GM21381 (cell line): ENCODE measurements around the gene TGFBR3L.
"Not testable (repeated sequence)": the region's sequence is repeated elsewhere in the genome, so short reads cannot be mapped to it uniquely, and the experiment has no call there.

Experiments
- ATAC-seq: cut with Tn5 transposase; IDR thresholded peaks from one replicate; pipeline ENCODE4 v1.9.1; 2021; ENCODE audit warnings: mild to moderate bottlenecking, moderate library complexity; ENCODE audit not compliant: unreplicated experiment

The TGFBR3L gene

DNA sequence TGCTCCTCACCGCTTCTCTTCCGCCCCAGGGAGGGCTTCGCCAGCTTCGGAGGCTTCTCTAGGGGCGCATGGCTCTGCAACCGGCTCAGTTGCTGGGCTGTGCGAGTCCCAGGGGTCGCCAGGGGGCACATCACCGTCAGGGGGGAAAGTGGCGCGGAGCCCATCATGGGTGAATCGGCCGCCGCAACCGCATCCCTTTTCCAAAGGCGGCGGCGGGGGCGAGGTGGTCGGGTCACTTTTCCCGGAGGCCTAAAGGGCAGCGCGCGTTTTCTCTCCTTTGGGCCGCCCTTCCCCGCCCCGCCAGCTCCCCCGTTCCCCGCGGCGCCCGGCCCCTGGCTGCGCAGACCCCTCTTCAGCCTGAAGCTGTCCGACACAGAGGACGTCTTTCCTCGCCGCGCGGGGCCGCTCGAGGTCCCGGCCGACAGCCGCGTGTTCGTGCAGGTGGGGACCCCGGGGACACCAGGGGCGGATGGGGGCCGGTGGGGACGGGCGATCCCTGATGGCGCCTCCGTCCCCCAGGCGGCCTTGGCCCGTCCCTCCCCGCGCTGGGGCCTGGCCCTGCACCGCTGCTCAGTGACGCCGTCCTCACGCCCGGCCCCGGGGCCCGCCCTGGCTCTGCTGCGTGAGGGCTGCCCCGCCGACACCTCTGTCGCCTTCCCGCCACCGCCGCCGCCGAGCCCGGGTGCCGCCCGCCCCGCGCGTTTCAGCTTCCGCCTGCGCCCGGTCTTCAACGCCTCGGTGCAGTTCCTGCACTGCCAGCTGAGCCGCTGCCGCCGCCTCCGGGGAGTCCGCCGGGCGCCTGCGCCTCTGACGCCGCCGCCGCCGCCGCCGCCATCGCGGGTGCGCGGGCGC lies 1.7 kb downstream of the TGFBR3L start:
- ATAC-seq = no peak

DNA sequence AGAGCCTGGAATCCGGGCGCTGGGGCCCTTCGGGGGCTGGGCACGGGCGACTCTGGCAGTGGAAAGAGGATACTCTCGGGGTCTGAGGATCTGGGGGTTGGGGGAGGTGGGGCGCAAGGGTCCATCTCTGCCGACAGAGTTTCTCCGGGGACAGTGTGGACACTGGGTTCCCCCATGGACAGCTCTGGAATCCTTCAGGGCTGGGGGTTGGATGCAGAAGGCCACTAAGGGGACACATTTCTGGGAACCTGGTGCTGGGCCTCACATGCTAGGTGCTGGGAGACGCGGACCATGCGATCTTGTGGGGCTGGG lies 2.3 kb downstream of the TGFBR3L start:
- no peak for ATAC-seq

DNA sequence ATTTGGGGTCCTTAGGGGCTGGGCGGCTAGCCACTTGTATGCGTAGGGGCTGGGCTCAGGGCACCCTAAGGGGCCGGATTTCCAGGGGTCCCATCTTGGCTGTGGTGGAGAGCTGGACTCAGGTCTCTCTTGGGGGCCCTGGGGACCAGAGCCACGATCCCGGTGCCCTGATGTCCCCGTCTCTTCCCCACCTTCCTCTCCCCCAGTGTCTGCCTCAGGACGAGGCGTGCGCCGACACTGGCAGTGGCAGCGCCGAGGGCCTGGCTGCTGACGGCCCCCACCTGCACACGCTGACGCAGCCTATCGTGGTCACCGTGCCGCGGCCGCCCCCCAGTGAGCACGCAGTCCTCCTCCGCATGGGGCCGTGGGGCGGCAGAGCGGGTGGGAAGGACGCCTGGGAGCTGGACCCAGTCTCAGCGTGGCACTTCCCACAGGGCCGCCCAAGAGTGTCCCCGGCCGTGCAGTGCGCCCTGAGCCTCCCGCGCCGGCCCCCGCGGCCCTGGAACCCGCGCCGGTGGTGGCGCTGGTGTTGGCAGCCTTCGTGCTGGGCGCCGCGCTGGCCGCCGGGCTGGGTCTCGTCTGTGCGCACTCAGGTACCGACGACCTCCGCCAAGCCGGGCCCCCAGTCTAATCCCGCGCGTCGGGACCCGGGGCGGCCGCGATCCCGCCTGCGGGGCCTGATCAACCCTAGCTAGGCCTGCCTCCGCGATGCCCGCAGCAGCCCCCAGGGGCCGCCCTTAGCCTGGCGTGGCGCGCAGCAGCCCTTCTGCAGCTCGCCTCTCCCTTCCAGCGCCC lies 2.8 kb downstream of the TGFBR3L start:
- ATAC-seq = no peak

DNA sequence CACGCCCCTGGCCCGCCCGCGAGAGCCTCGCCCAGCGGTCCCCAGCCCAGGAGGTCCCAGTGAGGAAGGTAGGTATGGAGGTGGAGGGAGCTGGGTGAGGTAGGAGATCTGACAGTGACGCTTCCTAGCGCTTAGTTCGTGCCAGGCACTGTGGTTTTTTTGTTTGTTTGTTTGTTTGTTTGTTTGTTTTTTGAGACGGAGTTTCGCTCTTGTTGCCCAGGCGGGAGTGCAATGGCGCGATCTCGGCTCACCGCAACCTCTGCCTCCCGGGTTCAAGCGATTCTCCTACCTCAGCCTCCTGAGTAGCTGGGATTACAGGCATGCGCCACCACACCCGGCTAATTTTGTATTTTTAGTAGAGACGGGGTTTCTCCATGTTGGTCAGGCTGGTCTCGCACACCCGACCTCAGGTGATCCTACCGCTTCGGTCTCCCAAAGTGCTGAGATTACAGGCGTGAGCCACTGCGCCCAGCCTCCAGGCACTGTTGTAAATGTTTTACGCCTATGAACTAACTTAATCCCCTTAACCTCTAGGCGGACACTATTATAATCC lies 3.5 kb downstream of the TGFBR3L start:
- not testable (repeated sequence) for ATAC-seq

DNA sequence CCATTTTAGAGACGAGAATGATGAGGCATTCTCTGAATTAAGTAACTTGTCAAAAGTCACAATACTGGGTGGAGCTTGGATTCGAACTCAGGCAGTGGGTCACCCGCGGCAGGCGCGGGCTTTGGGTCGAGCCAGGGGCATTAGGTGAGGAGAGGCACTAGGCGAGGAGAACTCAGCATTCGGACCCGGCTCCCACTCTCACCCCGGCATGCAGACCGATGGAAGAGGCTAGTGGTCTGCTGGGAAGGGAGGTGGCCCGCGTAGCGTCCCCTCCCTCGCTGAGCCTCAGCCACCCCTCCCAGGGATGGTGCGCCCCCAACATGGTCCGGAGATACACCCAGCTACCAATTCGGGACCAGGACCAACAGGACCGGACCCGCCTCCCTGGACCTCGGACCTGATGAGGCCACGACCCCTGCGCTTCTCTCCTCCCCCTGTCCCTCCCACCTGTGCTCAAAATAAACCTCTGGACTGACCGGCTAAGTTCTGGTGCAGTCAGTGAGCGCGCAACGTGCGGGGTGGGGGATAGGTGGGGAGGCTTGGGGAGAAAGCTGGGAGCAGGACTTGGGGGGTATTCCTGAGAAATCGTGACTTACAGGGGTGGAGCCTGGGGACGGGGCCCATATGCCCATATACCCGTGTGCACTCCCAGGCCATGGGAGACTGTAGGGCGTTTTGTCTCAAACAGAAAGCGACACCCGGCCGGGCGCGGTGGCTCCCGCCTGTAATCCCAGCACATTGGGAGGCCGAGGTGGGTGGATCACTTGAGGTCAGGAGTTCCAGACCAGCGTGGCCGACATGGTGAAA lies 4.2 kb downstream of the TGFBR3L start:
- no peak for ATAC-seq

DNA sequence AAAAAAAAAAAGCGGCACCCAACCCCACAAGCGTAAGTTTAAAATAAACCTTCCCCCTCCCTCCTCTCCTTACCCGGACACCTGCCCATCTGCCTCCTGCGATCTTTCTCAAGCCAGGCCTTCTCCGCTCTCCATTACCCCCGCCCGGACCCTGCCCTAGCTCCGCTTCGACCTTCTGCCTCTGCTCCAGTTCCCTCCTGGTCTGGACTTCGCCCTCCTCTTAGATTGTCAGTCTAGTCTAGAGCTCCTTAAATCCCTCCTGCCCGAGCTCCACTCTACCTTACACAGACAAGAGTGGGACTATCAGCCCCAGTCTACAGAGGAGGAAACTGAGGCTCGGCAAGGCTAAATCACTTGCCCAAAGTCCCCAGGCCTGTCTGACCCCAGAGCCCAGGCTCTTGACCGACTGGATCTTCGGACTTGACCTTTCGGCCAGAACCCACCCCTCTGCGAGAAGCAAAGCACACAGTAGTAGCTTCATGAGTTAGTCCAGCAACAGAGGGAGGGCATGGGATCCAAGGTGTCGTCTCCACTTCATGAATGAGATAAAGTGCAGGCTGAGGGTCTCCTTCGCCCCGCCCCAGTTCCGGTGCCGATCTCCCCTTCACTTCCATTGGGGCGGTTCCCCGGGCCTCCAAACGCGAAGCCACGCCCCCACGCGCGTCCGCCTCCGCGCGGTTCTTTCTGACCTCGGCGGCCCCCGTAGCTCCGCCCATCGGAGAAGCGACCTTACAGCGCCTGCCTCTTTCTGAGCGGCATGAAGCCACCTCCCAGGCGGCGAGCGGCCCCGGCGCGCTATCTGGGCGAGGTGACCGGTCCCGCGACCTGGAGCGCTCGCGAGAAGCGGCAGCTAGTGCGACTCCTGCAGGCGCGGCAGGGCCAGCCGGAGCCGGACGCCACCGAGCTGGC lies 5.2 kb downstream of the TGFBR3L start, which contains the start of gene SNAPC2:
Gene SNAPC2, plus strand, starts transcription at position 729 of the 909 bp plus-strand sequence. Its CDS starts 29 bp downstream, at position 758.
- peak; percentile 58 for ATAC-seq

DNA sequence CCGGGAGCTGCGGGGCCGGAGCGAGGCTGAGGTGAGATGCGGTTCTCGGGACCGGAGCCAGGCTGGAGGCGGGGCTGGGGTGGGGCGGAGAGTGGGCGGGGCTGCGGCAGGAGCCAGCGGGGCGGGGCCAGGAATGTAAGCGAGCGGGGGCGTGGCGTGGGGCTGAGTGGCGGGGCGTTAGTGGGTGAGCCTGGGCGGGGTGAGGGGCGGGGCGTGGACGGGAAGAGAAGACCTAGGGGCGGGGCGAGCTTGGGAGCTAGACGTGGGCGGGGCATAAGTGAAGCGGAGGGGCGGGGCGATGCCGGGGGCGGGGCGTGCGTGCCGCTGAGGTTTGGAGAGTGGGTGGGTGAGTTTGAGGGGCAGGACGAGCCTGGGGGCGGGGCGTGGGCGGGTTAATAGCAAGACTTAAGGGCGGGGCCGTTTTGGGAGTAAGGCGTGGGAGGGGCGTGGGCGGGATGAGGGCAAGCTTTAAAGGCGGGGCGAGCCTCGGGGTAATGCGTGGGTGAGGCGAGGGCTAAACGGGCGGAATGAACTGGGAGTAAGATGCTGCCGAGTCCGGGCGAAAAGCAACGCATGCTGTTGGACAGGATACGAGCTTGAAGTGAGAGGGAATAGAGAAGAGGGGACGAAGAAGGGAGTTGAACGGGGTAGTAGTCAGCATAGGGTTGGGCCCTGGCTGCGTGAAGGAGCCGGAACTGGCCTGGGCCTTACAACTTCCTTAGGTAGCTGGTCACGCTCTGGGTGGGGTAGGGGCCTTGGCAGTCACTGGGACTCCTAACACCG lies 6.1 kb downstream of the TGFBR3L start:
- peak; percentile 41 for ATAC-seq

DNA sequence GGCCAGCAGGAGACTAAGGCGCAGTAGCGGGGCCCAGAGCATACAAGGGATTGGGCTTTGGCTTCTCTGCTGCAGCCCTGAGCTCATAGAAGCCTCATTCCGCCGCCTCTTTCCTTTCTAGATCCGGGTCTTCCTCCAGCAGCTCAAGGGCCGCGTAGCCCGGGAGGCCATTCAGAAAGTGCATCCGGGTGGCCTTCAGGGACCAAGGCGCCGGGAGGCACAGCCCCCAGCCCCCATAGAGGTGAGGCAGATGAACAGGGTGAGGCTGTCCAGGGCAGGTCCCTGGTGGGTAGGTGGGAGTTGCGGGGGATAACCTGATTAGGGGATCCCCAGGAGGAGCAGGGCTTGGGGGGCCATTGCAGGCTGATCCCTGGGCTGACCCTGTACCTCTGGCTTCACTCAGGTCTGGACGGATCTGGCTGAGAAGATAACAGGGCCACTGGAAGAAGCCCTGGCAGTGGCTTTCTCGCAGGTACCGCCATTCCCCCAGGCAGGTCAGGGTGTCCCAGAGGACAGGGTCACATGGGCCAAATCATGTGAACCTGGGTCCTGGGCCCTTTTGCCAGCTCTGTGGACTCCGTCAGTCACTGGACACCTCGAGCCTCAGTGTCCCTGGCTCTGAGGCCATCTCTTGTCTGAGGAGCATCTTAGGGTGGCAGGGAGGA lies 6.8 kb downstream of the TGFBR3L start:
- no peak for ATAC-seq

DNA sequence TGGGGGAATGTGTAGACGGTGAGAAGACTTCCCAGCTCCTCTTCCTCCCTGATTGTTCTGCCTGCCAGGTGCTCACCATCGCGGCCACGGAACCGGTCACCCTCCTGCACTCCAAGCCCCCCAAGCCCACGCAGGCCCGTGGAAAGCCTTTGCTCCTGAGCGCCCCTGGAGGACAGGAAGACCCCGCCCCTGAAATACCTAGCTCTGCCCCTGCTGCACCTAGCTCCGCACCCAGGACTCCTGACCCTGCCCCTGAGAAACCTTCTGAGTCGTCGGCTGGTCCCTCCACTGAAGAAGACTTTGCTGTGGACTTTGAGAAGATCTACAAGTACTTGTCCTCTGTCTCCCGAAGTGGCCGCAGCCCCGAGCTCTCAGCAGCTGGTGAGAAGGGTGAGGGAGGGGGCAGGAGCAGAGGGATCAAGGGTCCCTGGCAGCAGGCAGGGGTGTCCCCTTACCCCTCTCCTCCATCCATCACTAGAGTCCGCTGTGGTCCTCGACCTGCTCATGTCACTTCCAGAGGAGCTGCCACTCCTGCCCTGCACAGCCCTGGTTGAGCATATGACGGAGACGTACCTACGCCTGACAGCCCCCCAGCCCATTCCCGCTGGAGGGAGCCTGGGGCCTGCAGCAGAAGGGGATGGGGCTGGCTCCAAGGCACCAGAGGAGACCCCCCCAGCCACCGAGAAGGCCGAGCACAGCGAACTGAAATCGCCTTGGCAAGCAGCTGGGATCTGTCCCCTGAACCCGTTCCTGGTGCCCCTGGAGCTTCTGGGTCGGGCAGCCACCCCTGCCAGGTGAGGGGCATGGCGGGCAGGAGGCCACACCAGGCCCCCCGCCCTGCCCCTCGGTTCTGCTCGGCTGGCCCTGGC lies 7.6 kb downstream of the TGFBR3L start:
- no peak for ATAC-seq

DNA sequence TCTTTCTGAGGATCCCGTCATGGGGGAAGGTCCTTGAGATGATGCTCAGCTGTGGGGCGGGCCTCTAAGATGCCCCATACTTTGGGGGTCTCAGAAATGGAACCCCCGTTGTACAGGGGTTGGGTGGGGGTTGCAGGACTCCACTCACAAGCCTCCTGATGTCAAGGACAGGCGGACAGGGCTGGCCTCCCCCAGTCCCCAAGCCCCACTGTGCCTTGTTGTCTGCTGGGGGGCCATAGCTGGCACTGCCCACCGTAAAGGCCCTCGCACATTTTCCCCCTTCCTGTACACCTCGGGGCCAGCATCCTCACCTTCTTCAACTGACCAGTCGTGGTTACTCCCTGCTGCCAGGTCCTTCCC lies 8.2 kb downstream of the TGFBR3L start:
- no peak for ATAC-seq

DNA sequence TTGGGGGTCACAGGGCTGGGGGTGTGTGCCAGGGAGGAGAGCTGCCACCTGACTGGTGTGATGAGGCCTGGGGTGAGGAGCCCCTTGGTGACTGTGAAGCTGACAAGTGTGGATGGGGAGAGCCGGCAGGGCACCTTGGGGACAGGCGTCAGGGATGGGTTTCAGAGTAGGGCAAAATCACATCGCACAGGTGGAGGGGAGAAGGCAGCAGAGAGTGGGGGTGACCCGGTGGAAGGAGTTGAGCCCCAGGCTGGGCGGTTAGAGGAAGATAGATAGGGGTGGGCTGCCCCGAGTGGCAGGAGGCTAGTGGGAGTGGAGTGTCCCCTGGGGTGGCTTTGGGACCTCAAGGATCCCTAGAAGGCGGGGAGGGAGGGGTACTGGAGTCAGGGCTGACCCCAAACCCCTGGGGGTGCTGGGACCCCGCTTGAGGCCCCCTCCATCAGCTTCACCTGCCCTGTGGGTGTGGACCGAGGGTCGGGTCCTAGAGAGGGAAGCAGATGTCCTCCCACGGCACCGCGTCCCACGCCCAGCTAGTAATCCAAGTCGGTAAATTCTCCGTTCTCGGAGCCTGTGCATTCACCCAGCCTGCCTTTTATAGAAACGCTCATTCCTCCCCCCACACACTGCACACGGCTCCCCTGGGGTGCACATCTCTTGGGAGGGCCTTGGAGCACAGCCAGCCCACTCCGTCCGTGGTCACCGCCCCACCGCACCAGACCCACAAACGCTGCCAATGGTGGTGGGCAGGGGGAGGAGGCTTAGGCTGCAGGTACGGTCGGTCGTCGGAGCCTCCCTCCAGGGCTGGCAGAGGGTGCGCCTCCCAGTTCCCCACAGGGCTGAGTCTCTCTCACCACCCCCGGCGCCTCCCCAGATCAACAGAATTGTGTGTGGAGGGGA lies 8.9 kb downstream of the TGFBR3L start:
- no peak for ATAC-seq

DNA sequence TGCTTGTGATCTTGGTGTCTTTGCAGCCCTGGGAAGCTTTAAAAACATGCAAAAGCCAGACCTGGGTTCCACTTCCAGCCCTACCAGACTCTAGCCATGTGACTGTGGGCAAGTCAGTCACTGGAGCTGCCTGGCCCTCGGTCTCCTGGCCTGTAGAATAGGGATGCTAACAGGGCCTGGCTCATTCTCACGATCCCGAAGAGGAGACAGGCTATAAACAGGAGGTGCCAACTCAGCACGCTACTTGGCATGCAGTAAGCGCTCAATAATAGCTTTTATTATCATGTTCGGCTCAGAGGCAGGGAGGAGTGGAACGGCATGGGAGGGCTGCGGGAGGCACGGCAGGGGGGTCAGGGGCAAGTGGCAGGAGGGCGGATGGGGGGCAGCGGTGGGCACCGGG lies 9.6 kb downstream of the TGFBR3L start:
- no peak for ATAC-seq

DNA sequence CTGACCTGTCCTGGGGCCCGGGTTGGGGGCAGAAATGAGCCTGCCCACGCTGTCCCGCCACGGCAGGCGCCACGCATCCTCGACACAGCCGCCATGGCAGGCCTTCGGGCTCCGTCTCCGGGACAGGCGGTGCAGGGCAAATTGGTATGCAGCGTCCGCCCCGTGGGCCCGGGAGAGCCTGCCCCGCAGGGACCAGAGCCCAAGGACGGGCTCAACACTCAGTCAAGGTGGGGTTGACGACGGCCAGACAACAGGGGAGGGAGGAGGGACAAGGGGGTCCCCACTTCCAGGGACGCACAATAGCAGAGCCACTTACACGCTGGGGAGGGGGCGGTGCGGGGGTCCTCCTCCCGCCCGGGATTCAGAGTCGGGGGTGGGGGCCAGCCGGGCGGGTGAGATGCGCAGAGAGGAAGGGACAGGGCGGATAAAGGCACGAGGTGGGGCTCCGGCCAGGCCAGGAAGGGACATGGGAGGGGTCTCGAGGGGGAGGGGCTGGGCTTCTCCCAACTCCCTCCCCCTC lies 10.1 kb downstream of the TGFBR3L start:
- no peak for ATAC-seq

DNA sequence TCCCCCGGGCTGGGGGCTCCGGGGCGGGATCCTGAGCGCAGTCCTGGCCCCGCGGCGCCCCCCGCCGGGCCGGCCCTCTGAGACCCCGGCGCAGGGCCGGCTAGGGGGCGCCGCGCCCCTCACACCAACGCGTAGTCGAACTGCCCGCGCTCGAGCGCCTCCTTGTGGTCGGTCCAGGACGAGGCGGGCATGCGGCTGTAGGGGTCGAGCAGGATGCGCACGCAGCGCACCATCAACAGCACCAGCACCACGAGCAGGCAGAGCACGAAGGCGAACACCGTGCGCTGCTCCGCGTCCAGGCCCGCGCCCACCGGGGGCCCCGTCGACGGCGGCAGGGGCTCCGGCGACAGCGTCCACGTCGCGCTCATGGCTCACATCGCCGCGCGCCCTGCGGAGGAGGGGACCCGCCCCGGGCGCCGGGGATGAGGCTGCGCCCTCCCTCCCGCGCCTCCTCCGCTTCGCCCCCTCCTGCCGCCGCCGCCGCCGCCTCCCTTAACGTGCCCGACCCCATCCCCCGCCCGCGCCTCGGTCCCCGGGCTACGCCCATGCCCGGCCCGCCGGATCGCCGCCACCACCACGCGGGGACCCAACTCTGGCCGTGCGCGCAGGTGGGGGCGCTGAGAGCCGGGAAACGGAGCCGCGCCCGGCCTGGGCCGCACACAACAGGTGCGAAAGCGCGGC lies 10.7 kb downstream of the TGFBR3L start:
- no peak for ATAC-seq

DNA sequence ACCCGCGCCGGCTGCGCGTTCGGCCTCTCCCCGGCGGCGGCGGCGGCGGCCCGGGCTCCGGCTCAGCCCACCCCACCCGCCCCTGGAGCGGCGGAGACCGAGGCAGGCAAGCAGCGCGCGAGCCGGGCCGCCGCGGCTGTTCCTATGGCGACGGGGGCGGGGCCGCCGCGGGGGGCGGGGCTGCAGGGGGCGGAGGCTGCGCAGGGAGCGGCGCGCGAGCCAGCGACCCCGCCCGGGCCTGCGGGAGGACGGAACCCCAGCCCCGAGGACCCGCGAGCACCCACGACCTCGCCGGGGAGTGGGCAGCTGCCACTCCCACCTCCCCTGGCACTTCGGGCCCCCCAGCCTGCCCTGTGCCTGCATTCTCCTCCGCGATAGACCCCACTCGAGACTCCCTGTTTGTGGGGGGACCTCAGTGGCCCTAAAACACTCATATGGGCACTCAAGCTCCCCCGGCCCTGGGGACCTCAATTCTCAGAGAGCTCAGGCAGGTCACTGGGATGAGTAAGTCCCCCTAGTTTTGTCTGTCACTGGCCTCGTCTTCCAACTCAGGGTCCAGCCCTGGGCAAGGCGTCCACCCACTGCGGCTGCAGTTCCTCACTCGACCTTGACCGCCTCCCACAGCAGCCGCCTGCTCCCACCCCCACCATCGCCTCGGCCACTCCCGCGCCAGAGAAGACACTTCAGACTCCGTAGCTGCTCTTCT lies 11.5 kb downstream of the TGFBR3L start, which contains the start of gene CTXN1:
Gene CTXN1, minus strand, starts transcription at position 115 of the 706 bp plus-strand sequence. CDS start 597 bp downstream, outside the sequence.
- ATAC-seq = no peak
